ENCODE measurements around the gene MEST. TPM values are rescaled to one million over a fixed set of nuclear protein-coding genes. Genes with fewer than 3 reads are reported as not detected.

MEST gene, protein sequence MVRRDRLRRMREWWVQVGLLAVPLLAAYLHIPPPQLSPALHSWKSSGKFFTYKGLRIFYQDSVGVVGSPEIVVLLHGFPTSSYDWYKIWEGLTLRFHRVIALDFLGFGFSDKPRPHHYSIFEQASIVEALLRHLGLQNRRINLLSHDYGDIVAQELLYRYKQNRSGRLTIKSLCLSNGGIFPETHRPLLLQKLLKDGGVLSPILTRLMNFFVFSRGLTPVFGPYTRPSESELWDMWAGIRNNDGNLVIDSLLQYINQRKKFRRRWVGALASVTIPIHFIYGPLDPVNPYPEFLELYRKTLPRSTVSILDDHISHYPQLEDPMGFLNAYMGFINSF
- 100 to 1,000 TPM in 3 of 4 donors, 10 to 100 TPM in 1; 63.6 to 527 (median 235) TPM for total RNA-seq

DNA sequence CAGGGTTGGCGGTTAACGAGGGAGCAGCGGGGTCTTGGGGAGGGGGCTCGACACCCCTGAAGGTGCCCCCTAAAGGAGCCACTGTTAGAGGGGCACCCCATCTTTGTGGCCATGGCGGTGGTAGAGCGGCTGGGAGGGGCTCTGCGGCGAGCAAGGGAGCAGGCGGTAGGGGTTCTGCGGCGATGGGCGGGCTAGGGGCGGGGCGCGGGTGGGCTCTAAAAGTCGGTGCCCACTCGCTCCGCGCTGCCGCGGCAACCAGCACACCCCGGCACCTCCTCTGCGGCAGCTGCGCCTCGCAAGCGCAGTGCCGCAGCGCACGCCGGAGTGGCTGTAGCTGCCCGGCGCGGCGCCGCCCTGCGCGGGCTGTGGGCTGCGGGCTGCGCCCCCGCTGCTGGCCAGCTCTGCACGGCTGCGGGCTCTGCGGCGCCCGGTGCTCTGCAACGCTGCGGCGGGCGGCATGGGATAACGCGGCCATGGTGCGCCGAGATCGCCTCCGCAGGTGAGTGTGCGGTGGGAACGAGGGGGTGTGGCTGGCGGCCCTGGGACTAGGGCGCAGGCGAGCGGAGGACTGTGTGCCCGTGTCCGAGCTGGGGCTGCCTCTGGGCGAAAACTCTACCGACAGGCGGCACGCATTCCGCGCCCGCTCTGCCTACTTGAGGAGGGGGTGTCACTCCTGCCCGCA, at the start of gene MEST:
TSS of gene MEST (plus strand) at position 245 of the 682 bp plus-strand sequence. CDS start at position 474, 229 bp downstream.
- TF ChIP-seq, protein P1, sequence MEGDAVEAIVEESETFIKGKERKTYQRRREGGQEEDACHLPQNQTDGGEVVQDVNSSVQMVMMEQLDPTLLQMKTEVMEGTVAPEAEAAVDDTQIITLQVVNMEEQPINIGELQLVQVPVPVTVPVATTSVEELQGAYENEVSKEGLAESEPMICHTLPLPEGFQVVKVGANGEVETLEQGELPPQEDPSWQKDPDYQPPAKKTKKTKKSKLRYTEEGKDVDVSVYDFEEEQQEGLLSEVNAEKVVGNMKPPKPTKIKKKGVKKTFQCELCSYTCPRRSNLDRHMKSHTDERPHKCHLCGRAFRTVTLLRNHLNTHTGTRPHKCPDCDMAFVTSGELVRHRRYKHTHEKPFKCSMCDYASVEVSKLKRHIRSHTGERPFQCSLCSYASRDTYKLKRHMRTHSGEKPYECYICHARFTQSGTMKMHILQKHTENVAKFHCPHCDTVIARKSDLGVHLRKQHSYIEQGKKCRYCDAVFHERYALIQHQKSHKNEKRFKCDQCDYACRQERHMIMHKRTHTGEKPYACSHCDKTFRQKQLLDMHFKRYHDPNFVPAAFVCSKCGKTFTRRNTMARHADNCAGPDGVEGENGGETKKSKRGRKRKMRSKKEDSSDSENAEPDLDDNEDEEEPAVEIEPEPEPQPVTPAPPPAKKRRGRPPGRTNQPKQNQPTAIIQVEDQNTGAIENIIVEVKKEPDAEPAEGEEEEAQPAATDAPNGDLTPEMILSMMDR (IDR thresholded peaks at IDR 0.05; ENCODE audit: low read depth) = no peak

DNA sequence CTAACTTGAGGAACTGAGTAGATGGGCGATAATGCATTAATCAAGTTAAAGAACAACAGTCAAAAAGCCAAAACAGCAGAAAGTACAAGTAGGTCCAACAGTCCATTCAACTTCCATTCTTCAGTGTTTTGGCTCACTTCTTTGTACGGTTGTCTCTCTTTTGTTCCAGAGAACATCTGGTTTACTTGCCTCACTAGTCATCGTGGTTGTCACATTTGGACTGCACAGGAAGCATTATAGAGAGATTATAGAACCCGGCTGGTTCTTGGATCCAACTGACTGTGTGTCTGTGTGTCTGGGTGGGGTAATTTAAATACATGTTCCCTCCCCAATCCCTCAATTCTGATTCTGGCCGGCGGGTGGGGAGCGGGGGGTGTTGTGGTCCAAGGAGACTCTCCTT, 49.3 kb upstream of the MEST start:
- TF ChIP-seq, protein P1 (IDR thresholded peaks at IDR 0.05; ENCODE audit: low read depth) = no peak

DNA sequence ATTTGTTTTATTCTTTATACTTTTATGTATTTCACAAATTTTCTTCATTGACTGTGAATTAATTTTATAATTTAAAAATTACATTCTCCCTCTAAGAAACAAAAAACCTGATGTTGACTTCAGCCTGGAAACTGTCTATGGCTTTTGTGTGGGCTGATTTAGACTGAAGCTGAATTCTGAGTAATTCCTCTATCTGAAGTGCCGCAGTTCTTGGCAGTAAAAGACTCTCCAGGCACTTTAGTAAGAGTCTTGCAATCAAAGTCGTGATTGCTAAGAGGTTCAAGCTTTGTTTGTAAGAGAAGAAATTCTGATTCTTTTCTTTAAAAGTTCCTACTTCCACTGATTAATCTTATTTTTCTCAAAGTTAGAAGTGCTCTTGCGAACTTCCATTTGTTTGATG, 47.7 kb upstream of the MEST start:
- TF ChIP-seq, protein P1 (IDR thresholded peaks at IDR 0.05; ENCODE audit: low read depth) = no peak

DNA sequence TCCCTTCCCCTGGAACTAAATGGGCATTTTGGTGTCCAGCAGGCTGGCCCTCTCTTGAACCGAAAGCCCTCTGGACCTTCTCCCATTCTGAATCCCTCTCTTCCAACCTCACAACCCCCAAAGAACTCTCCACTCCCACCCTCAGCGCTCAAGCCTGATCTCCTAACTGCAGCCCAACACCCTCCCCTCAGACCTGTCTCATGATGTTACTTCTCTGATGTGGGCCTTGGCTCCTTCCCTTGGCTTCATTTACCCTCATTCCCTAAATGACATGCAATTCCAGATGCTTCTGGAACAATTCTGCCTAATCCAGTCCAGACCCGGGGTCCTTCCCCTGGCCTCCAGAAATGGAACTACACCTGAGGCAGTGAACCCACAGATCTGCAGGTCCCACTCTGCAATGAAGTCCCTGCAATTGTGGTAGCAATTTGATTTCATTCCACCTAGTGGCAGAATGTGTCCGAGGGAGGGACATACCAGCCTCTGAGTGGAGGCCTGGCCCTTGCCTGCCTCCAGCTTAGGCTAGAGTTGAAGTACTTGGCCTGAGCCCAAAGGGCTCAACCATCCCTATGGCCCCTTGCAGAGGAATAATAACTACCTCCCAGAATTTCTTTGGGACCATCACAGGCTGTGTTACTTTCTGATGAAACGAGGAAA, 47.0 kb upstream of the MEST start:
- TF ChIP-seq, protein P1 (IDR thresholded peaks at IDR 0.05; ENCODE audit: low read depth) = no peak

DNA sequence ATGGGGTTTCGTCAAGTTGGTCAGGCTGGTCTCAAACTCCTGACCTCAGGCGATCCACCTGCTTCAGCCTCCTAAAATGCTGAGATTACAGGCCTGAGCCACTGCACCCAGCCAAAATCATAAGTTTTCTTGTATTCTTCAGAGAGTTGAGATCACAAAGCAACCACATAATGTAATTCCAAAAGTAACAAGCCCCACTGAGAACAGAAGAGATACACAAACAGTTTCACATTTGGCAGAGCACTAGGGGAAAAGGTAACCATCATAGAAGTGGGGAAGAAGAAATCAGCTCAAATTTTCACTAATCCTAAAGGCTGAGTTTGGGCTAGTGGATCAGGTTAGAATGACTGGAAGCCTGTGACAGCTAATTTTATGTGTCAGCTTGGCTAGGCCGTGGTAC, 45.6 kb upstream of the MEST start:
- TF ChIP-seq, protein P1 (IDR thresholded peaks at IDR 0.05; ENCODE audit: low read depth) = no peak

DNA sequence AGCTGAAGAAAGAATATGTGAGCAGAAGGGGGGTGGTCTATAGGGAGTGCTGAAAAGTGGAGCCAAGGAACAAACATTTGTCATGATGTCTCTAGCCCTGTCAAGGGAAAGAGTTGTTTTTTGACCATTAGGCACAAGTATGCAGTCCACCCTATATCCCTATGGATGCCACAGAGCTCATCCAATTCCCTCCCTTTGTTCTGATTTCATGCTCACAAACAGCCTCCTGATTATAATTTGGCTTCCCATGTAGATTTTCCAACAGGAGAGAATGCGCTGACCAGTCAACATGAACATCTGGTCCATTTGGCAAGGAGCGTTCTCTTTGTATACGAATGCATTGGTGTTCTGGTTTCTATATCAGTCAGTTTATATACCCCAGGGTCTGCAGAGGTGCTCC, 38.9 kb upstream of the MEST start:
- TF ChIP-seq, protein P1 (IDR thresholded peaks at IDR 0.05; ENCODE audit: low read depth) = no peak

DNA sequence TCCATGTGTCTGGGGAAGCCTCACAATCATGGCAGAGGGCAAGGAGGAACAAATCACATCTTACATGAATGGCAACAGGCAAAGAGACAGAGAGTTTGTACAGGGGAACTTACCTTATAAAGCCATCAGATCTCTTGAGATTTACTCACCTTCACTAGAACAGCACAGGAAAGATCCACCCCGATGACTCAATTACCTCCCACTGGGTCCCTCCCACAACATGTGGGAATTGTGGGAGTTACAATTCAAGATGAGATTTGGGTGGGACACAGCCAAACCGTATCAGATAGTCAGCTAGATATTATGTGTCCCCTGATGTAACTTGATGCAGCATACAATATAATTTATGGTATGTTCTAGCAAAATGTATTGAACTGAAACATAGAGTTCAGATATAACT, 36.9 kb upstream of the MEST start:
- TF ChIP-seq, protein P1 (IDR thresholded peaks at IDR 0.05; ENCODE audit: low read depth) = no peak

Measured in subcutaneous adipose tissue (tissue), 4 donors.